NCI-H2196 treated with DMSO at 0.1 percent for 48 hours (cell line): ENCODE results near the gene TNK1.

Experiments used
- DNase-seq: peaks from one replicate; lab custom pipeline; 2025; ENCODE audit not compliant: unreplicated experiment; lab: John Stamatoyannopoulos, UW

The TNK1 gene

DNA sequence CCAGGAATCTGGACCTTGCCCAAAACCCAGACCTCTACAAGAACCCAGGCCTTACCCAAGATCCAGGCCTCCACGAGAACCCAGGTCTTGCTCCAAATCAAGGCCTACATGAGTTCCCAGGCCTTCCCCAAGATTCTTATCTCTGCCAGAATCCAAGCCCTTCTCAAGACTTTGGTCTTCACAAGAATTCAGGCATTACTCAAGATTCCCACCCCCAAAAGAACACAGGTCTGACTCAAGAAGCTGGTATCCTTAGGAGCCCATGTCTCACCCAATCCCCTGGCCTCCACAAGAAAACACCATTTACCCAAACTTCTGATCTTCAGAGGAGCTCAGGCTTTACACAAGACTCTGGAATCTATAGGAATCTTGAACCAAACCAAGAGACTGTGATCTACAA is 50.3 kb downstream of the TNK1 start:
- DNase-seq, result no peak

DNA sequence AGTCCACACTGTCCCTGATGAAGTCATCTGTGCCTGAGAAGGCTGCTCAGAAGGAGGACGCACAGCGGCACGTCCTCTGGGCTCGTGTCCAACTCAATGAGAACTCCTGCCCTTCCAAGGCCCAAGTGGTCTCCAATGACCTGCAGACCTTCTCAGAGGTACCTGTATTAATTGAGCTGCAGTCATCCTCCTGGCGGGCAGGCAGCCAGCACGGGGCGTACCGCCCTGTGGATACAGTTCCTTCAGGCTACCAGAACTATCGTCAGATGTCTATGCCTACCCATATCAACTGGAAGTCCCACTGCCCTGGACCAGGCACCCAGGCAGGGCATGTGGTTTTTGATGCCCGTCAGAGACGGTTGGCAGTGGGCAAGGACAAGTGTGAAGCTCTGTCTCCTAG is 51.4 kb downstream of the TNK1 start:
- no peak for DNase-seq

DNA sequence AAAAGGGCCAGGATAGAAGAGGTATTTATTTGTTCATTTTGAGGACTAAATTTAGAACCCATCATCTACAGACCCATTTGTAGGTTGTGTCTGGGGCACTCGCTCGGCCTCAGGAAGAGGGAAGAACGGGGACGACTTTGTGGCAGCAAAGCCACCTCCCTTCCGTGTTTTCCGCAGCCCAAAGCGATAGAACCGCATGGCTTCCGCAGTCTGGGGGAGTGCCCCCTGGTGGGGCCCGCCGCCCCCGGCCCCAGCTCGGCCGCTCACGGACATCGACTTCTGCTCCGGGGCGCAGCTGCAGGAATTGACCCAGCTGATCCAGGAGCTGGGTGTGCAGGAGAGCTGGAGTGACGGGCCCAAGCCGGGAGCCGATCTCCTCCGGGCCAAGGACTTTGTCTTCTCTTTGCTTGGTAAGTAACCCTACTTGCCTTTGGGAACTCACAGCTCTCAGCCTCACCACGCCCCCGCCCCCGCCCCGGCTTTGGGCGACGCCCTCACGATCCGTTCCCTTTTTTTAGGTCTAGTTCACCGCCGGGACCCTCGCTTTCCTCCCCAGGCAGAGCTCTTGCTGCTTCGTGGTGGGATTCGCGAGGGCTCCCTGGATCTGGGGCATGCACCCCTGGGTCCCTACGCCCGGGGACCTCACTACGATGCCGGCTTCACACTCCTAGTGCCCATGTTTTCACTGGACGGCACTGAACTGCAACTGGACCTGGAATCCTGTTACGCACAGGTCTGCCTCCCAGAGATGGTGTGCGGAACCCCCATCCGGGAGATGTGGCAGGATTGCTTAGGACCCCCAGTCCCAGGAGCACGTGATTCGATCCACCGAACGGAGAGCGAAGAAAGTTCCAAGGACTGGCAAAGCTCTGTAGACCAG is 55.0 kb downstream of the TNK1 start:
- DNase-seq, result no peak

DNA sequence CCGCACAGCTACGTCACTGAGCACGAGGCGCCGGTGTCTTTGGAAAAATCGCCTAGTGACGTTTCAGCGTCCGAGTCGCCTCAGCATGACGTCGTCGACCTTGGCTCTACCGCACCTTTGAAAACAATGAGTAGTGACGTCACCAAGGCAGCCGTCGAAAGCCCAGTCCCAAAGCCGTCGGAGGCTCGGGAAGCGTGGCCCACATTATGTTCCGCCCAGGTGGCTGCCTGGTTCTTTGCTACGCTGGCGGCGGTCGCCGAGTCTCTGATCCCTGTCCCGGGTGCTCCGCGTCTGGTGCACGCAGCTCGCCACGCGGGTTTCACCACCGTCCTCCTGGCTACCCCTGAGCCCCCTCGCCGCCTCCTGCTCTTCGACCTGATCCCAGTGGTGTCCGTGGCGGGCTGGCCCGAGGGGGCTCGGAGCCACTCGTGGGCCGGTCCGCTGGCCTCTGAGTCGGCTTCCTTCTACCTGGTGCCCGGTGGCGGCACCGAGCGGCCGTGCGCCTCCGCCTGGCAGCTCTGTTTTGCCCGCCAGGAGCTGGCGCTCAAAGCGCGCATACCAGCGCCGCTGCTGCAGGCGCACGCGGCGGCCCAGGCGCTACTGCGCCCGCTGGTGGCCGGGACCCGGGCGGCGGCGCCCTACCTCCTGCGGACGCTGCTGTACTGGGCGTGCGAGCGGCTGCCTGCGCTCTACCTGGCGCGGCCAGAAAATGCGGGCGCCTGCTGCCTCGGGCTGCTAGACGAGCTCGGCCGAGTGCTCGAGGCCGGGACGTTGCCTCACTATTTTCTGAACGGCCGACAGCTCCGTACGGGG is 55.9 kb downstream of the TNK1 start:
- DNase-seq, result peak; percentile 69

DNA sequence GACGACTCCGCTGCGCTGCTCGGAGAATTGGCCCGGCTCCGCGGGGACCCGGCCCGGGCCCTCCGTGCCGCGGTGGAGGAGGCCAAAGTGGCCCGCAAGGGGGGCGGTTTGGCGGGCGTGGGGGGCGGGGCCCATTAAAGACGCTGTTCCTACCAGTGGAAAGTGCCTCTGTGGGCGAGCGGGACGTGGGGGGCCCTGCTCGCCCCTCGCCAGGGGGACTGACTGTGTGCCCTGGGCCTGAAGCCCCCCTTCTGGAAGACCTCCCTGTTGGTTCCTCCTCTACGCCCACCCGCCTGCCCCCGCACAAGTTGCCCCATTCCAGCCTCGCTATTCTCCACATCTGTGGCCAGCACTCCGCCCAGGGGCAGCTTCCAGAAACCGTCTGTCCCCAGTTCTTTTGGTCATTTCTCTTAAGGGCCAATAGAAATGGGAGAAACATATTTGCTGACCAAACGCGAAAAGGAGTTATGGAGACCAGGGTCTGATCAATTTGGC is 56.5 kb downstream of the TNK1 start:
- no peak for DNase-seq

DNA sequence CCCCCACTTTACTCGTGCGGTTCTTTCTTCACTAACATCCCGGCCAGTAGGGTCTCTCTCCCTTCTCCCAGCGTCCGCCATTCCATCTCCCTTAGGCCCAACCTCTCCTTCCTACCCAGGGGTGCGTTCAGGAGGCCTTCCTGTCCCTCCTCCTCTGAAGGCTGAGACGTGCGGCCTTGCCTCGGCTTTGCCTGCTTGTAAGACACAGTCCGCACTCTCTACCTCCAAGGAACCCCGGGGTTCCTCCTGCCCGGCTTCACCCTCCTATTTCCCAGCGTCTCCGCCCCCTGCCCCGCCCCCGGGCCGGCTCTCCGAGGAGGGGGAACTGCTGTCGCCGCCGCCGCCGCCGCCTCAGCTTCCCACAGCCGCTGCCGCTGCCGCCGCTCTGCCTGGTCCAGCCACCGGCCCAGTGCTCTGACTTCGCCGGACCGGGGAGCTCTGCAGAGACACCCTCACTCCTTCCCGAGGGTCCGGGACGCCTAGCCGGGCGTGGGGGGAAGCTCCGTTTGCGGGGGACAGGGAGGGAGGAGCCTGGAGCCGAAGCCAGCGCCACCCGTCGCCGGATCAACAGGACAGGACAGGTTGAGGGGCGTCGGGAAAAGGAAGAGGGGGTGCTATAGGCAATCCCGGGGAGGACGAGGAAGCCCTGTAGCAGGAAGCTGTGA is 57.2 kb downstream of the TNK1 start:
- DNase-seq, result no peak

DNA sequence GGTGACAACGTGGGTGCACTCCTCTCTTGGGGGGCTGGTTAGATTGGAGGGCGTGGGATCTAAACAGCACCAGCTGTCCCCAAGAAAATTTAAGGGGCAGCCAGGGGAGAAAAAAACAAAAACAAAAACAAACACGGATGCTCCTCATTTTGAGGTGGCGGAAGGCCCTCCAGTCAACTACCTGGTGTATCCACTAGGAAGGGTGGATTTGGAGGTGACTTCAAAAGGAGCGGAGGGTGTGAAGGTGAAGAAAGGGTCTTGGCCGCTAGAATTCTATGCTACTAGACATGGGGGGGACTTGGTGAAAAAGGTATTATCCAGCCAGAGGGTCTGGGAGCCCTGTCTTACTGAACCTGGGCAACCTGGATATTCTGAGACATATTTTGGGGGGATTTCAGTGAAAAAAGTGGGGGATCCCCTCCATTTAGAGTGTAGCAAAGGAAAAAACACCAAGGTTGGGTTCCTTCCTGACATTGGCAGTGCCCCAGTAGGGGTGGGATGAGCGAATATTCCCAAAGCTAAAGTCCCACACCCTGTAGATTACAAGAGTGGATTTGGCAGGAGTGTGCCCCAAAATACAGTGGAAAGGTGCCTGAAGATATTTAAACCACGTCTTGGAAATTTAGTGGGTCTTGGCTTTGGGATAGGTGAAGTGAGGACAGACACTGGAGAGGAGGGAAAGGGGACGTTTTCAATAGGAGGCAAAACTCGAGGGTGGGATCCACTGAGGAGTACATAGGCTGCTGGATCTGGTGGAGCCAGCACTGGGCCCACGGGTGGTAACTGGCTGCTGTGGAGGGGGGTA is 58.0 kb downstream of the TNK1 start:
- DNase-seq, result no peak
